IMR-90 (cell line): Measurements from ENCODE around the gene TTC9C. TPM values are rescaled to one million over a fixed set of nuclear protein-coding genes. Genes with fewer than 3 reads are reported as not detected.

ENCODE experiments used
- ATAC-seq: fragments of 200-7000 bp; cut with Tn5 transposase; 2 replicates; pipeline ENCODE4 v1.9.1; 2020; ENCODE audit warnings: low read depth, mild to moderate bottlenecking, moderate library complexity
- BruUV-seq: library from RNA; stranded (reverse); fragments of 400-500 nt; replicated peaks from 2 replicates; lab custom pipeline; 2021; lab: Mats Ljungman, UMichigan
- CTCF ChIA-PET: fragments of 300-600 bp; formaldehyde crosslinking; extraction: SDS; loops from one replicate; lab custom pipeline; 2021; ENCODE audit warnings: antibody characterized with exemption; lab: Yijun Ruan, JAX
- POLR2A ChIA-PET: fragments of 300-600 bp; sonication (Branson Sonifier 250); formaldehyde crosslinking; loops from one replicate; lab custom pipeline; 2022; ENCODE audit warnings: antibody characterized with exemption; ENCODE audit not compliant: unreplicated experiment; lab: Charles Lee
- DNase-seq: peaks from one replicate; pipeline ENCODE4 v3.0.0; 2013
- H2AFZ ChIP-seq: replicated peaks from 2 replicates; pipeline ENCODE3; 2013; ENCODE audit warnings: low read length, mild to moderate bottlenecking; ENCODE audit not compliant: poor library complexity
- H2AK5ac ChIP-seq: 2 replicates; pipeline ENCODE4 v1.6.1; 2013; ENCODE audit warnings: low read depth, low read length, inconsistent platforms
- H2AK9ac ChIP-seq: replicated peaks from 2 replicates; pipeline ENCODE3; 2013; ENCODE audit warnings: mild to moderate bottlenecking, low read depth, low read length, moderate library complexity; ENCODE audit not compliant: poor library complexity
- H2BK120ac ChIP-seq: 2 replicates; pipeline ENCODE4 v1.6.1; 2013; ENCODE audit warnings: low read depth, low read length, inconsistent platforms
- H2BK15ac ChIP-seq: 3 replicates; pipeline ENCODE4 v1.6.1; 2013; ENCODE audit warnings: low read depth, low read length, inconsistent platforms
- H2BK20ac ChIP-seq: 2 replicates; pipeline ENCODE4 v1.6.1; 2013; ENCODE audit warnings: low read depth, mild to moderate bottlenecking, inconsistent platforms, low read length, moderate library complexity
- H2BK5ac ChIP-seq: 2 replicates; pipeline ENCODE4 v1.6.1; 2013; ENCODE audit warnings: mild to moderate bottlenecking, low read depth, low read length, inconsistent platforms; ENCODE audit not compliant: poor library complexity, severe bottlenecking
- H3K14ac ChIP-seq: replicated peaks from 2 replicates; pipeline ENCODE4 v1.6.1; 2013; ENCODE audit warnings: low read depth, low read length, inconsistent platforms
- H3K18ac ChIP-seq: 2 replicates; pipeline ENCODE4 v1.6.1; 2013; ENCODE audit warnings: low read depth, low read length, control low read depth
- H3K23ac ChIP-seq: 2 replicates; pipeline ENCODE4 v1.6.1; 2013; ENCODE audit warnings: low read depth, low read length, inconsistent platforms
- H3K27ac ChIP-seq: 2 replicates; pipeline ENCODE4 v1.5.1; 2013; ENCODE audit warnings: mild to moderate bottlenecking, control low read depth, low read length; ENCODE audit not compliant: insufficient read depth
- H3K27me3 ChIP-seq: 2 replicates; pipeline ENCODE4 v1.6.1; 2013; ENCODE audit warnings: low read length; ENCODE audit not compliant: control insufficient read depth, insufficient read depth
- H3K36me3 ChIP-seq: 2 replicates; pipeline ENCODE4 v1.6.1; 2013; ENCODE audit warnings: low read length, mixed read lengths; ENCODE audit not compliant: control insufficient read depth, insufficient read depth
- H3K4ac ChIP-seq: 2 replicates; pipeline ENCODE4 v1.6.1; 2013; ENCODE audit warnings: low read depth, low read length, inconsistent platforms
- H3K4me1 ChIP-seq: 2 replicates; pipeline ENCODE4 v1.6.1; 2013; ENCODE audit warnings: low read length, mixed read lengths; ENCODE audit not compliant: control insufficient read depth, insufficient read depth
- H3K4me2 ChIP-seq: 2 replicates; pipeline ENCODE4 v1.6.1; 2013; ENCODE audit warnings: low read depth, mild to moderate bottlenecking, control low read depth, low read length, moderate library complexity
- H3K4me3 ChIP-seq: 2 replicates; pipeline ENCODE4 v1.5.1; 2013; ENCODE audit warnings: low read depth, mild to moderate bottlenecking, control low read depth, low read length, moderate library complexity; ENCODE audit not compliant: insufficient read depth
- H3K56ac ChIP-seq: 2 replicates; pipeline ENCODE4 v1.6.1; 2013; ENCODE audit warnings: low read length, inconsistent platforms; ENCODE audit not compliant: insufficient read depth; ENCODE audit errors: extremely low read depth
- H3K79me1 ChIP-seq, 2 experiments: 2 replicates each; pipeline ENCODE4 v1.6.1; 2013; ENCODE audit warnings: low read length in 2 of 2, inconsistent platforms in 1 of 2, low read depth in 1 of 2
- H3K9ac ChIP-seq: 2 replicates; pipeline ENCODE4 v1.6.1; 2013; ENCODE audit warnings: low read depth, low read length, control low read depth
- H3K9me1 ChIP-seq: 2 replicates; pipeline ENCODE4 v1.6.1; 2013; ENCODE audit warnings: low read length, inconsistent platforms; ENCODE audit not compliant: insufficient read depth
- H3K9me3 ChIP-seq: 2 replicates; pipeline ENCODE4 v1.6.1; 2013; ENCODE audit warnings: low read length; ENCODE audit not compliant: control insufficient read depth, insufficient read depth
- H4K20me1 ChIP-seq: 2 replicates; pipeline ENCODE4 v1.6.1; 2013; ENCODE audit warnings: low read length, inconsistent platforms; ENCODE audit not compliant: insufficient read depth
- H4K5ac ChIP-seq: 2 replicates; pipeline ENCODE4 v1.6.1; 2013; ENCODE audit warnings: mild to moderate bottlenecking, low read depth, low read length, control low read depth
- H4K8ac ChIP-seq, 2 experiments: 2 replicates each; pipeline ENCODE4 v1.6.1; 2013; ENCODE audit warnings: low read depth in 2 of 2, low read length in 2 of 2, control low read depth in 1 of 2, inconsistent platforms in 1 of 2
- H4K91ac ChIP-seq: 2 replicates; pipeline ENCODE4 v1.6.1; 2013; ENCODE audit warnings: low read depth, low read length, inconsistent platforms; ENCODE audit not compliant: insufficient read depth
- BHLHE40 ChIP-seq: fragments of 150-350 bp; IDR thresholded peaks from 2 replicates; pipeline ENCODE4 v1.6.1; 2016; ENCODE audit warnings: mild to moderate bottlenecking, low read depth, low read length
- CEBPB ChIP-seq: IDR thresholded peaks from 2 replicates; pipeline ENCODE4 v1.6.1; 2012; ENCODE audit warnings: low read depth, low read length, improper control_type of control experiment
- CTCF ChIP-seq: conservative IDR thresholded peaks from 2 replicates; pipeline ENCODE4 v1.5.1; 2012; ENCODE audit warnings: mild to moderate bottlenecking, low read depth, low read length, improper control_type of control experiment
- ELK1 ChIP-seq: fragments of 150-350 bp; IDR thresholded peaks from 2 replicates; pipeline ENCODE4 v1.6.1; 2016; ENCODE audit warnings: low read depth, mild to moderate bottlenecking, low read length, moderate library complexity, borderline replicate concordance
- FOS ChIP-seq: fragments of 150-350 bp; IDR thresholded peaks from 2 replicates; pipeline ENCODE4 v1.6.1; 2016; ENCODE audit warnings: low read depth, low read length
- MAFK ChIP-seq: IDR thresholded peaks from 2 replicates; pipeline ENCODE4 v1.6.1; 2012; ENCODE audit warnings: low read depth, low read length, improper control_type of control experiment
- MAZ ChIP-seq: IDR thresholded peaks from 2 replicates; pipeline ENCODE4 v1.6.1; 2012; ENCODE audit warnings: low read depth, mild to moderate bottlenecking, low read length, improper control_type of control experiment, moderate library complexity, borderline replicate concordance
- NFE2L2 ChIP-seq: fragments of 150-350 bp; IDR thresholded peaks from 2 replicates; pipeline ENCODE4 v1.6.1; 2016; ENCODE audit warnings: low read depth, mild to moderate bottlenecking, low read length
- POLR2A ChIP-seq: IDR thresholded peaks from 2 replicates; pipeline ENCODE4 v1.6.1; 2012; ENCODE audit warnings: mild to moderate bottlenecking, low read depth, low read length
- RAD21 ChIP-seq: IDR thresholded peaks from 2 replicates; pipeline ENCODE4 v1.6.1; 2012; ENCODE audit warnings: low read length, improper control_type of control experiment
- RCOR1 ChIP-seq: IDR thresholded peaks from 2 replicates; pipeline ENCODE4 v1.6.1; 2012; ENCODE audit warnings: mild to moderate bottlenecking, low read length, improper control_type of control experiment; ENCODE audit not compliant: insufficient replicate concordance
- SMC3 ChIP-seq: fragments of 150-350 bp; IDR thresholded peaks from 2 replicates; pipeline ENCODE4 v1.6.1; 2016; ENCODE audit warnings: low read depth, mild to moderate bottlenecking, antibody characterized with exemption, low read length, moderate library complexity
- USF2 ChIP-seq: fragments of 150-350 bp; IDR thresholded peaks from 2 replicates; pipeline ENCODE4 v1.6.1; 2017; ENCODE audit warnings: mild to moderate bottlenecking, antibody characterized with exemption, low read length, low read depth
- WGBS, 2 experiments: methylation state at CpG; one replicate each; pipeline versions ENCODE4 v1.1.5 to v1.1.7; 2013; ENCODE audit warnings: missing lambda C conversion rate in 2 of 2; ENCODE audit not compliant: insufficient read length in 1 of 2; ENCODE audit errors: extremely low coverage in 2 of 2; 5-methylcytosine and 5-hydroxymethylcytosine counted together
- dilution Hi-C: fragments of 300-500 bp; cut with HindIII; formaldehyde crosslinking; loops from one replicate; pipeline ENCODE4 v1.14.3; 2018; ENCODE audit warnings: low sequenced_read_pairs; ENCODE audit not compliant: unreplicated experiment
- in situ Hi-C: fragments of 300-500 bp; cut with MboI; formaldehyde crosslinking; loops from 3 replicates; pipeline ENCODE4 v1.14.3; 2019; ENCODE audit warnings: low sequenced_read_pairs, inconsistent platforms, mixed read lengths
- intact Hi-C: fragments of 100-400 bp; cut with micrococcal nuclease; formaldehyde crosslinking; loops from 2 replicates; pipeline ENCODE4 v1.10.0; 2022
- polyA plus RNA-seq, 3 experiments: library from polyadenylated mRNA; depleted of rRNA; stranded (reverse); fragments of >200 nt; gene quantifications; 2 replicates each; pipeline ENCODE4 v1.2.3, GENCODE V29; 2012; ENCODE audit warnings: low replicate concordance in 1 of 3
- total RNA-seq: library from RNA; depleted of rRNA; stranded (reverse); fragments of >200 nt; gene quantifications from 2 replicates; pipeline ENCODE4 v1.2.3, GENCODE V29; 2012

TTC9C gene
- total and polyA plus RNA-seq, 2 of the 4 experiments (the other 2 are of a cell fraction), result 32.9 to 37.1 TPM

GRCh38 chr11:62727165-62727871 lies 968 bp upstream of the TTC9C start, which contains the start of gene HNRNPUL2:
Gene HNRNPUL2, minus strand, starts transcription at chr11:62727457. Its CDS starts 301 bp downstream, at chr11:62727156.
- Histone ChIP-seq H4K5ac (peak within 1 kb of the TSS; percentile 96), H3K4me3 (peak within 1 kb of the TSS; percentile 85), H4K20me1 (peaks cover 42% of the 10 kb centered on the region), H3K36me3 (peaks cover 14% of the 10 kb centered on the region), H4K91ac (peak within 1 kb of the TSS; percentile 99), H3K9me1 (no peaks in the 10 kb centered on the region), H3K56ac (peak within 1 kb of the TSS; percentile 99), H2BK15ac (peak within 1 kb of the TSS; percentile 93; the same call in 1 of the 3 replicates), H3K18ac (peak within 1 kb of the TSS; percentile 88), H3K14ac (peak within 1 kb of the TSS; percentile 99), H2BK20ac (peak within 1 kb of the TSS; percentile 68; the same call in 1 of the 2 replicates), H2AFZ (peak within 1 kb of the TSS; percentile 98), H3K23ac (peak within 1 kb of the TSS; percentile 98), H2AK5ac (peak within 1 kb of the TSS; percentile 94), H3K4ac (peak within 1 kb of the TSS; percentile 98), H3K4me2 (peak within 1 kb of the TSS; percentile 99), H3K79me1 (peaks cover 13 to 33% of the 10 kb centered on the region in 2 experiments; a peak in 3 of 4 replicates), H4K8ac (peak within 1 kb of the TSS; percentile 98 to 100), H3K27ac (peak within 1 kb of the TSS; percentile 96), H3K4me1 (peaks cover 4% of the 10 kb centered on the region), H2AK9ac (peak within 1 kb of the TSS; percentile 99), H3K9ac (peak within 1 kb of the TSS; percentile 87), H2BK5ac (peak within 1 kb of the TSS; percentile 97), H3K9me3 (no peaks in the 10 kb centered on the region), H3K27me3 (no peaks in the 10 kb centered on the region), H2BK120ac (peak within 1 kb of the TSS; percentile 95)
- intact Hi-C loops, result loop anchor here (5.0 kb wide), 2 partner anchors 35 to 135 kb away; partner anchors contain the start of gene POLR2G
- dilution Hi-C loops, result no loop called here
- ATAC-seq, result peak; percentile 85
- DNase-seq, result peak; percentile 99
- WGBS, 2 experiments, result 0% methylated on average over 4 of the region's 72 CpGs; no CpG with 5 or more reads in 1 of the 2 experiments
- ChIA-PET POLR2A (interaction anchor here (0.8 to 1.8 kb wide), 7 partner anchors 9 to 129 kb away, joined by 3 to 7 read pairs (median 5); partner anchors contain the start of genes LBHD1, STX5, UQCC3 and ZBTB3), CTCF (interaction anchor here (0.6 kb wide), 1 partner anchor 133 kb away, joined by 4 read pairs; no protein-coding TSS in a partner anchor)
- no TSS peak for BruUV-seq
- in situ Hi-C loops, result no loop called here
- TF ChIP-seq NFE2L2, result no peak
- TF ChIP-seq MAFK, result no peak
- no peak for TF ChIP-seq FOS
- no peak for TF ChIP-seq RCOR1
- TF ChIP-seq MAZ, result peak; percentile 74; the same call in 1 of the 2 replicates
- no peak for TF ChIP-seq ELK1
- no peak for TF ChIP-seq SMC3
- TF ChIP-seq CEBPB, result 0 out of 2 replicates have a peak, but pooled peaks have one; percentile 13
- no peak for TF ChIP-seq RAD21
- TF ChIP-seq BHLHE40, result peak; percentile 84
- peak; percentile 23; the same call in 1 of the 2 replicates for TF ChIP-seq USF2
- peak; percentile 87 for TF ChIP-seq POLR2A
- TF ChIP-seq CTCF, result no peak
